Measurements from ENCODE around the gene VSIR. TPM values are rescaled to one million over a fixed set of nuclear protein-coding genes. Genes with fewer than 3 reads are reported as not detected.

VSIR gene
- total RNA-seq, 1 donor from 2014 or later: 9.1 TPM

DNA sequence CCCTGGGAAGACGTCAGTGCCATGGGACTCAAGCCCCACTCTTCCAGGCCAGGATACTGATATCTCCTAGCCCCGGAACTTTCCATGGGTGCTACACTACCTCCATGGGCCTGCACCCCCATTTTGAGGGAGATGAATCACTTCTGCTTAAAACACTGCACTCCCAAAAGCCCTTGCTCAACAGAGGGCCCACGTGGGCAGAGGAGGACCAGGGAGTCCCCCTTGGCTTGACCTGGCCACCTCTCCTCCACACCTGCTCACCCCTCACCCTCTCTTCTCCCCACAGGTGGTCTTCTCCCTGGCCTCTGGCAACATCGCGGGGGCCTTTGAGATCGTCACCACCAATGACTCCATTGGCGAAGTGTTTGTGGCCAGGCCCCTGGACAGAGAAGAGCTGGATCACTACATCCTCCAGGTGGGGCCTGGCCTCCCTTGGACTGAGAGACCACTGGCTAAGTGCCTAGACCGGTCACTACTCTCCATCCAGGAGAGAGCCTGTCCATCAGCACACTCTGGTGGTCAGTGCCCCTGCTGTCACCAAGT lies 33.9 kb downstream of the VSIR start:
- Mint-ChIP-seq H3K27me3 (ENCODE audit: low read depth) (no peaks in the 10 kb centered on the region), H3K27ac (no peak overlapping the region), H3K4me1 (no peaks in the 10 kb centered on the region), H3K9me3 (peaks cover 6% of the 10 kb centered on the region), H3K4me3 (no peak overlapping the region), H3K36me3 (no peaks in the 10 kb centered on the region)
- TF ChIP-seq, protein P1, sequence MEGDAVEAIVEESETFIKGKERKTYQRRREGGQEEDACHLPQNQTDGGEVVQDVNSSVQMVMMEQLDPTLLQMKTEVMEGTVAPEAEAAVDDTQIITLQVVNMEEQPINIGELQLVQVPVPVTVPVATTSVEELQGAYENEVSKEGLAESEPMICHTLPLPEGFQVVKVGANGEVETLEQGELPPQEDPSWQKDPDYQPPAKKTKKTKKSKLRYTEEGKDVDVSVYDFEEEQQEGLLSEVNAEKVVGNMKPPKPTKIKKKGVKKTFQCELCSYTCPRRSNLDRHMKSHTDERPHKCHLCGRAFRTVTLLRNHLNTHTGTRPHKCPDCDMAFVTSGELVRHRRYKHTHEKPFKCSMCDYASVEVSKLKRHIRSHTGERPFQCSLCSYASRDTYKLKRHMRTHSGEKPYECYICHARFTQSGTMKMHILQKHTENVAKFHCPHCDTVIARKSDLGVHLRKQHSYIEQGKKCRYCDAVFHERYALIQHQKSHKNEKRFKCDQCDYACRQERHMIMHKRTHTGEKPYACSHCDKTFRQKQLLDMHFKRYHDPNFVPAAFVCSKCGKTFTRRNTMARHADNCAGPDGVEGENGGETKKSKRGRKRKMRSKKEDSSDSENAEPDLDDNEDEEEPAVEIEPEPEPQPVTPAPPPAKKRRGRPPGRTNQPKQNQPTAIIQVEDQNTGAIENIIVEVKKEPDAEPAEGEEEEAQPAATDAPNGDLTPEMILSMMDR (IDR thresholded peaks at IDR 0.05; ENCODE audit: unreplicated experiment): no peak
- DNase-seq (ENCODE audit: low spot score in 2 of 2, unreplicated experiment in 2 of 2): no peak

DNA sequence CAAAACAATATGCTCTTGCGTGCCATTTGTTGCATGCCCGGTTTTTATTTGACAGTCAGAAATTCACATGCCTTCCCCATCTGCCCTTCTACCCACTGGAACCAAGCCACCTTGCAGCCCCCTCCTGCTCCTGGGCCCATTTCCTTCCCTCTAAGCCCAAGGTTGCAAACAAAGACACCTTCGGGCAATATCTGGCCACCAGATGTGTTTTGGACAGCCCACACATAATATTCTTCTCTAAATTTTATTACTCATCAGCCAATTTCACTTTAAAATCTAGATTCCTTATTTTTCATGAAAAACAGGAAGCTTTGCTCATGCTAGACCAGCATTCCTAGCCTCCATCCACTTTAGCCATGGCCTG lies 35.5 kb downstream of the VSIR start:
- H3K36me3 Mint-ChIP-seq: no peaks in the 10 kb centered on the region

DNA sequence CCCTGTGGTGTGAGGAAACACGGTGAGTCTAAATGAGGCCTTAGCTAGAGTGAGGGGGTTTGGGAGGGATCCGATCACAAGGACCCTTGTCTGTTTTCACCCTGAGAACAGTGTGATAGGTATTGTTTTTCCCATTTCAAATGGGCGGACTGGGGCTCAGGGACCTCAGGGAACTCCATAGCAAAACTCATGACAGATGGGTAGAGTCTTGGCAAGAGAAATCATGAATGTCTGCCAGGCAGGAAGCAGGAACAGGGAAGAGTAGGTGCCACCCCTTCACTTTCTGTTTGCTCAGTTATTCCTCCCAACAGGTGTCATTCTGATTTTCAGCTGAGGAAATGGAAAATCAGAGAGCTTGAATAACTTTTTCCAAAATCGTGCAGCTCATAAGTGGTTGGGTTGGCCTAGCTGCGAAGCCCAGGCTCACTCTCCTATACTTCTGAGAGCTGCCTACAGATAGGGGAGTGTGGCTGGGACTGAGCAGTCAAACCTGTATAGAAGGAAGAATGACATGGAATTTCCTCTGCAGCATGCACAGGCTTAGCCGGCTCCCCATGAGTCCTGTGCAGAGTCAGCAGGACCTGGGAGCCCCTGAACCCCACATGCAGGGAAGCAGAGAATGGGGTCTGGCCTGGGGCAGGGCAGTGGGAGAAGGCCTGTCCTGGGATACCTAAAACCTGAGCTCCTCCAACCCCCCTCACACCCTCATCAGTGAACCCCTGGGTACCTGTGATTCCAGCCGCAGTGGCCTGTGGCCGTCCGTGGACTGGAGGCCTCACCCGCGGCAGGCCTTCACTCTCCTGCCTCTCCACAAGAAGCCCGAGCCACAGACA lies 36.1 kb downstream of the VSIR start:
- H3K36me3 Mint-ChIP-seq: no peaks in the 10 kb centered on the region
- no peak overlapping the region for H3K27ac Mint-ChIP-seq
- H3K4me1 Mint-ChIP-seq: no peaks in the 10 kb centered on the region

More for the DNA sequence above, 35.5 kb downstream of the VSIR start:
- no peak overlapping the region for H3K27ac Mint-ChIP-seq
- TF ChIP-seq, protein P1 (IDR thresholded peaks at IDR 0.05; ENCODE audit: unreplicated experiment): no peak
- no peak for DNase-seq (ENCODE audit: low spot score in 2 of 2, unreplicated experiment in 2 of 2)
- H3K27me3 Mint-ChIP-seq (ENCODE audit: low read depth): no peaks in the 10 kb centered on the region
- no peaks in the 10 kb centered on the region for H3K4me1 Mint-ChIP-seq
- no peak overlapping the region for H3K4me3 Mint-ChIP-seq
- H3K9me3 Mint-ChIP-seq: peaks cover 6% of the 10 kb centered on the region

DNA sequence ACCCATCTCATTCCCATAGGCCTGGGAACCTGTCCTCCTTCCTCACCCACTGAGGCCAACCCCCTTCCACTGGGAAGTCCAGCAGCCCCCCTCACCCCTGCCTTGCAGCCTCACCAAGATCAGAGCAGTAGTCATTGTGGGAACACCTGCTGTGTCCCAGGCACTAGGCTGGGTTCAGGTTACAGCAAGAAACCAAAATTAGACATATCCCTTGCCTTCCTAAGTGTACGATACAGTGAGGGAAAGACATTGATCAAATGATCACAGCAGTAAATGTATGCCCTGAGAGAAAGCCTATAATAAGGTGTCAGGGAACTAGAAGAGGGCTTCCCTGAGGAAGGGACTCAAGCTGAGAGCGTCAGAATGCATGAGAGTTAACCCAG lies 36.8 kb downstream of the VSIR start:
- Mint-ChIP-seq H3K36me3 (no peaks in the 10 kb centered on the region), H3K9me3 (no peaks in the 10 kb centered on the region), H3K4me1 (no peaks in the 10 kb centered on the region), H3K27me3 (ENCODE audit: low read depth) (no peaks in the 10 kb centered on the region), H3K27ac (no peak overlapping the region), H3K4me3 (no peak overlapping the region)
- TF ChIP-seq, protein P1 (IDR thresholded peaks at IDR 0.05; ENCODE audit: unreplicated experiment): no peak
- no peak for DNase-seq (ENCODE audit: low spot score in 2 of 2, unreplicated experiment in 2 of 2)

More for the DNA sequence above, 36.1 kb downstream of the VSIR start:
- peaks cover under 1% of the 10 kb centered on the region for H3K9me3 Mint-ChIP-seq
- H3K4me3 Mint-ChIP-seq: no peak overlapping the region
- no peak for DNase-seq (ENCODE audit: low spot score in 2 of 2, unreplicated experiment in 2 of 2)
- H3K27me3 Mint-ChIP-seq (ENCODE audit: low read depth): no peaks in the 10 kb centered on the region
- TF ChIP-seq, protein P1 (IDR thresholded peaks at IDR 0.05; ENCODE audit: unreplicated experiment): no peak

- Mint-ChIP-seq H3K27me3 (ENCODE audit: low read depth) (no peaks in the 10 kb centered on the region), H3K9me3 (no peaks in the 10 kb centered on the region), H3K27ac (no peak overlapping the region), H3K36me3 (no peaks in the 10 kb centered on the region), H3K4me3 (no peak overlapping the region), H3K4me1 (no peaks in the 10 kb centered on the region)
- no peak for DNase-seq (ENCODE audit: low spot score in 2 of 2, unreplicated experiment in 2 of 2)
- TF ChIP-seq, protein P1 (IDR thresholded peaks at IDR 0.05; ENCODE audit: unreplicated experiment): no peak
Observed at GRCh38 chr10:71735709-71736569, 37.4 kb downstream of the VSIR start.

All from mesothelial cell of epicardium (in vitro differentiated cells).